H1 (cell line): ENCODE data around the gene KCNC2. TPM values are rescaled to one million over a fixed set of nuclear protein-coding genes. Genes with fewer than 3 reads are reported as not detected.

Experiments
- CTCF ChIA-PET: fragments of 300-600 bp; sonication (Branson Sonifier 250); formaldehyde crosslinking; loops from one replicate; lab custom pipeline; 2021; ENCODE audit not compliant: partially characterized antibody; lab: Charles Lee
- POLR2A ChIA-PET: fragments of 300-600 bp; sonication (Branson Sonifier 250); formaldehyde crosslinking; loops from one replicate; lab custom pipeline; 2021; ENCODE audit warnings: inconsistent platforms; ENCODE audit not compliant: partially characterized antibody; lab: Charles Lee
- DNase-seq, 2 experiments: peaks; one replicate each; pipeline versions ENCODE4 v3.0.0 to v3.0.0-alpha.2; 2010 to 2022; ENCODE audit warnings: low spot score in 2 of 2, low read depth in 1 of 2, mixed read lengths in 1 of 2
- FAIRE-seq: peaks from 2 replicates; lab custom pipeline; 2011; peaks lifted over from hg19 to GRCh38; lab: Jason Lieb, UNC
- H2AFZ ChIP-seq: 2 replicates; pipeline ENCODE4 v1.8.1; 2012; ENCODE audit warnings: low read length, inconsistent platforms
- H2AK5ac ChIP-seq: 2 replicates; pipeline ENCODE4 v1.6.1; 2013; ENCODE audit warnings: low read depth, low read length
- H2BK120ac ChIP-seq: replicated peaks from 2 replicates; pipeline ENCODE3; 2013; ENCODE audit warnings: low read depth, low read length, inconsistent platforms
- H2BK12ac ChIP-seq: 2 replicates; pipeline ENCODE4 v1.6.1; 2013; ENCODE audit warnings: low read depth, low read length
- H2BK15ac ChIP-seq: 2 replicates; pipeline ENCODE4 v1.6.1; 2013; ENCODE audit warnings: low read length
- H2BK20ac ChIP-seq: 2 replicates; pipeline ENCODE4 v1.6.1; 2013; ENCODE audit warnings: low read length
- H2BK5ac ChIP-seq: 2 replicates; pipeline ENCODE4 v1.6.1; 2013; ENCODE audit warnings: low read depth, low read length
- H3K14ac ChIP-seq: 2 replicates; pipeline ENCODE4 v1.6.1; 2013; ENCODE audit warnings: inconsistent platforms; ENCODE audit not compliant: insufficient read length
- H3K18ac ChIP-seq: 2 replicates; pipeline ENCODE4 v1.6.1; 2013; ENCODE audit warnings: low read length; ENCODE audit errors: extremely low read depth
- H3K23ac ChIP-seq: 2 replicates; pipeline ENCODE4 v1.6.1; 2013; ENCODE audit warnings: inconsistent platforms; ENCODE audit not compliant: insufficient read length
- H3K23me2 ChIP-seq: 2 replicates; pipeline ENCODE4 v1.6.1; 2013; ENCODE audit warnings: low read depth, low read length
- H3K27ac ChIP-seq: 2 replicates; pipeline ENCODE4 v1.6.1; 2011; ENCODE audit warnings: low read depth, low read length, inconsistent platforms
- H3K27me3 ChIP-seq, 4 experiments: replicated peaks in 1 of 4; 1 replicate in 1 of 4; 2 replicates in 3 of 4; pipeline versions ENCODE4 v1.6.1 to v1.8.1; 2011 to 2013; ENCODE audit warnings: low read length in 3 of 4, mild to moderate bottlenecking in 3 of 4, inconsistent platforms in 2 of 4, mixed read lengths in 2 of 4, moderate library complexity in 1 of 4; ENCODE audit not compliant: control insufficient read depth in 3 of 4, insufficient read depth in 3 of 4; ENCODE audit errors: extremely low read depth in 1 of 4
- H3K36me3 ChIP-seq, 4 experiments: 2 replicates each; pipeline versions ENCODE4 v1.6.1 to v1.8.1; 2011 to 2013; ENCODE audit warnings: mild to moderate bottlenecking in 4 of 4, low read length in 3 of 4, moderate library complexity in 2 of 4, control low read depth in 1 of 4, inconsistent platforms in 1 of 4; ENCODE audit not compliant: insufficient read depth in 4 of 4, control insufficient read depth in 2 of 4
- H3K4ac ChIP-seq: replicated peaks from 2 replicates; pipeline ENCODE3; 2013; ENCODE audit warnings: low read length, low read depth, mixed read lengths, inconsistent platforms; ENCODE audit not compliant: insufficient read length
- H3K4me1 ChIP-seq, 4 experiments: replicated peaks in 1 of 4; 1 replicate in 1 of 4; 2 replicates in 3 of 4; pipeline versions ENCODE4 v1.6.1 to v1.8.1; 2011 to 2013; ENCODE audit warnings: low read length in 3 of 4, inconsistent platforms in 2 of 4, mixed read lengths in 1 of 4; ENCODE audit not compliant: insufficient read depth in 4 of 4, control insufficient read depth in 3 of 4
- H3K4me2 ChIP-seq, 2 experiments: 2 replicates each; pipeline versions ENCODE4 v1.6.1 to v1.8.1; 2011 to 2013; ENCODE audit warnings: low read depth in 2 of 2, low read length in 2 of 2, control low read depth in 1 of 2, inconsistent platforms in 1 of 2, mild to moderate bottlenecking in 1 of 2; ENCODE audit not compliant: insufficient read depth in 1 of 2
- H3K4me3 ChIP-seq, 4 experiments: fragments of 200-600, 300-600 bp in 1 of 4; sonication (generic), shearing (Covaris generic), sonication (Bioruptor Twin) in 1 of 4; 2 replicates each; pipeline versions ENCODE4 v1.5.1 to v1.8.1; 2011 to 2016; ENCODE audit warnings: low read length in 4 of 4, low read depth in 3 of 4, control low read depth in 2 of 4, inconsistent platforms in 2 of 4, mild to moderate bottlenecking in 2 of 4, mixed read lengths in 1 of 4, moderate library complexity in 1 of 4; ENCODE audit not compliant: insufficient read depth in 2 of 4; ENCODE audit errors: extremely low read depth in 1 of 4
- H3K56ac ChIP-seq: replicated peaks from 2 replicates; pipeline ENCODE3; 2013; ENCODE audit warnings: low read depth, mild to moderate bottlenecking, mixed read lengths, low read length, inconsistent platforms; ENCODE audit not compliant: insufficient read length
- H3K79me1 ChIP-seq: 2 replicates; pipeline ENCODE4 v1.6.1; 2013; ENCODE audit warnings: low read depth, low read length, control low read depth
- H3K79me2 ChIP-seq, 2 experiments: 2 replicates each; pipeline versions ENCODE4 v1.6.1 to v1.8.1; 2012 to 2013; ENCODE audit warnings: low read length in 2 of 2, mild to moderate bottlenecking in 2 of 2, inconsistent platforms in 1 of 2; ENCODE audit not compliant: insufficient read depth in 2 of 2, control insufficient read depth in 1 of 2
- H3K9ac ChIP-seq, 4 experiments: replicated peaks in 1 of 4; 1 replicate in 1 of 4; 2 replicates in 3 of 4; pipeline versions ENCODE4 v1.6.1 to v1.8.1; 2011 to 2013; ENCODE audit warnings: low read depth in 3 of 4, low read length in 3 of 4, control low read depth in 2 of 4, mild to moderate bottlenecking in 2 of 4, moderate library complexity in 2 of 4, inconsistent platforms in 1 of 4; ENCODE audit errors: extremely low read depth in 1 of 4
- H3K9me3 ChIP-seq, 2 experiments: 2 replicates each; pipeline versions ENCODE4 v1.6.1 to v1.8.1; 2012 to 2013; ENCODE audit warnings: mild to moderate bottlenecking in 2 of 2, moderate library complexity in 2 of 2, control low read depth in 1 of 2, inconsistent platforms in 1 of 2, low read depth in 1 of 2, low read length in 1 of 2, mixed read lengths in 1 of 2; ENCODE audit not compliant: insufficient read depth in 2 of 2
- H4K20me1 ChIP-seq, 2 experiments: replicated peaks in 1 of 2; 2 replicates each; pipeline versions ENCODE3 to v1.8.1; 2011 to 2013; ENCODE audit warnings: inconsistent platforms in 2 of 2, low read length in 2 of 2, mild to moderate bottlenecking in 1 of 2; ENCODE audit not compliant: insufficient read depth in 2 of 2, control insufficient read depth in 1 of 2
- H4K5ac ChIP-seq: 2 replicates; pipeline ENCODE4 v1.6.1; 2013; ENCODE audit warnings: low read length, low read depth, mixed read lengths, inconsistent platforms; ENCODE audit not compliant: insufficient read length
- H4K8ac ChIP-seq: 2 replicates; pipeline ENCODE4 v1.8.0; 2013; ENCODE audit warnings: mild to moderate bottlenecking, moderate library complexity, low read length, inconsistent platforms; ENCODE audit not compliant: insufficient read depth; ENCODE audit errors: extremely low read depth
- H4K91ac ChIP-seq: replicated peaks from 2 replicates; pipeline ENCODE3; 2013; ENCODE audit warnings: low read length, mixed read lengths, inconsistent platforms; ENCODE audit not compliant: insufficient read length
- ASH2L ChIP-seq: fragments of 200-600, 300-600 bp; sonication (generic); IDR thresholded peaks from one replicate; pipeline ENCODE4 v1.7.1; 2017; ENCODE audit warnings: low read length
- CBX5 ChIP-seq: fragments of 300-800, 300-1000 bp; sonication (generic); IDR thresholded peaks from 2 replicates; pipeline ENCODE4 v1.7.1; 2016; ENCODE audit warnings: antibody characterized with exemption, low read length, low read depth
- CEBPB ChIP-seq: IDR thresholded peaks from 2 replicates; pipeline ENCODE4 v1.6.1; 2012; ENCODE audit warnings: low read depth, low read length
- EZH2 ChIP-seq: fragments of 200-600 bp; sonication (generic); IDR thresholded peaks from 2 replicates; pipeline ENCODE4 v1.7.1; 2012; ENCODE audit warnings: low read depth, mild to moderate bottlenecking, moderate library complexity, low read length, inconsistent platforms; ENCODE audit not compliant: severe bottlenecking
- GABPA ChIP-seq: IDR thresholded peaks from 2 replicates; pipeline ENCODE4 v1.6.1; 2011; ENCODE audit warnings: mild to moderate bottlenecking, low read length, moderate library complexity, borderline replicate concordance; ENCODE audit not compliant: insufficient read depth
- GTF2F1 ChIP-seq: IDR thresholded peaks from 2 replicates; pipeline ENCODE4 v1.6.1; 2012; ENCODE audit warnings: low read depth, low read length, improper control_type of control experiment, borderline replicate concordance
- KDM4A ChIP-seq: IDR thresholded peaks from one replicate; pipeline ENCODE4 v1.7.1; 2012; ENCODE audit warnings: low read depth, mild to moderate bottlenecking, moderate library complexity, low read length, inconsistent platforms; ENCODE audit not compliant: severe bottlenecking
- NRF1 ChIP-seq: IDR thresholded peaks from 2 replicates; pipeline ENCODE4 v1.6.1; 2011; ENCODE audit warnings: mild to moderate bottlenecking, low read depth, low read length, improper control_type of control experiment
- SIN3A ChIP-seq, 2 experiments: IDR thresholded peaks in 1 of 2; conservative IDR thresholded peaks in 1 of 2; 2 replicates each; pipeline ENCODE4 v1.6.1; 2011 to 2012; ENCODE audit warnings: low read length in 2 of 2, improper control_type of control experiment in 1 of 2, low read depth in 1 of 2, mild to moderate bottlenecking in 1 of 2
- TCF12 ChIP-seq: IDR thresholded peaks from 2 replicates; pipeline ENCODE4 v1.6.1; 2011; ENCODE audit warnings: low read depth, mild to moderate bottlenecking, low read length
- WGBS, 2 experiments: shearing (Covaris generic) in 1 of 2; methylation state at CpG; one replicate each; pipeline versions ENCODE4 v1.1.6 to v1.1.7; 2013 to 2015; ENCODE audit warnings: low lambda C conversion rate in 2 of 2, mixed read lengths in 2 of 2, inconsistent platforms in 1 of 2, low coverage in 1 of 2, missing lambda C conversion rate in 1 of 2; ENCODE audit not compliant: insufficient replicate concordance in 2 of 2, insufficient coverage in 1 of 2, insufficient read length in 1 of 2; ENCODE audit errors: extremely low coverage in 1 of 2, missing lambda C conversion rate in 1 of 2; 5-methylcytosine and 5-hydroxymethylcytosine counted together
- polyA plus RNA-seq, 7 experiments: library from polyadenylated mRNA; depleted of rRNA in 3 of 7; stranded (reverse) in 5 of 7; unstranded in 2 of 7; fragments of >200 nt in 5 of 7; fragments of 200-250 nt in 2 of 7; gene quantifications; 1 replicate in 5 of 7; 2 replicates in 1 of 7; 4 replicates in 1 of 7; pipeline versions ENCODE4 v1.2.1 to v1.2.3, GENCODE V29; 2011 to 2013; ENCODE audit warnings: missing spikeins in 2 of 7, mixed read lengths in 2 of 7
- total RNA-seq: library from RNA; stranded (reverse); fragmentation: NEBNext Ultra II Directional; extraction: Animal tissue kit (Norgen Biotek cat#: 25700); gene quantifications from 2 replicates; pipeline ENCODE4 v1.2.1, GENCODE V29; 2021

Gene KCNC2
- total and polyA plus RNA-seq, 2 of the 8 experiments (the other 6 are each of a cell fraction or from before 2014, with no cell fraction given): 0.03 TPM; not detected in 1

- H2BK120ac ChIP-seq: no peak overlapping the region
- H3K4me1 ChIP-seq: peaks cover 0 to 10% (median 2%) of the 10 kb centered on the region in 4 experiments; a peak in 2 of 7 replicates
- peak overlapping the region; percentile 43 to 83 (median 66) for H3K4me3 ChIP-seq
- H3K9me3 ChIP-seq: no peaks in the 10 kb centered on the region; a peak in 1 of 4 replicates
- no peak overlapping the region; the same call in 1 of the 2 replicates for H3K18ac ChIP-seq
- no peak overlapping the region for H4K5ac ChIP-seq
- H3K56ac ChIP-seq: no peak overlapping the region
- H2AFZ ChIP-seq: peak overlapping the region; percentile 76; the same call in 1 of the 2 replicates
- 5% methylated on average over 40 of the region's 50 CpGs; no CpG with 5 or more reads in 1 of the 2 experiments for WGBS, 2 experiments
- no peaks in the 10 kb centered on the region for H3K36me3 ChIP-seq
- POLR2A ChIA-PET: interaction anchor here (0.6 kb wide), 1 partner anchor 63 kb away, joined by 3 read pairs; no protein-coding TSS in a partner anchor
- DNase-seq (peak in 1 of 2 experiments; percentile 85), FAIRE-seq (no peak)
- CTCF ChIA-PET: interaction anchor here (0.6 to 1.0 kb wide), 3 partner anchors 31 to 520 kb away, joined by 3 read pairs; no protein-coding TSS in a partner anchor
- no peak overlapping the region for H3K23ac ChIP-seq
- H3K14ac ChIP-seq: no peak overlapping the region
- no peak overlapping the region for H4K91ac ChIP-seq
- H3K4ac ChIP-seq: no peak overlapping the region
- H2BK20ac ChIP-seq: no peak overlapping the region
- no peak overlapping the region for H3K27ac ChIP-seq
- H2BK15ac ChIP-seq: no peak overlapping the region
- H3K27me3 ChIP-seq: peaks cover 4 to 26% (median 22%) of the 10 kb centered on the region in 4 experiments
- H4K20me1 ChIP-seq: no peaks in the 10 kb centered on the region
- no peaks in the 10 kb centered on the region for H3K79me1 ChIP-seq
- no peak overlapping the region; the same call in 1 of the 2 replicates for H4K8ac ChIP-seq
- H3K4me2 ChIP-seq: peak overlapping the region; percentile 79 to 97
- no peak overlapping the region for H2AK5ac ChIP-seq
- peak overlapping the region in 1 of 4 experiments; percentile 33; a peak in 1 of 7 replicates for H3K9ac ChIP-seq
- no peak overlapping the region for H2BK12ac ChIP-seq
- no peaks in the 10 kb centered on the region for H3K79me2 ChIP-seq
- H3K23me2 ChIP-seq: peaks cover 11% of the 10 kb centered on the region; the same call in 1 of the 2 replicates
- H2BK5ac ChIP-seq: no peak overlapping the region
- TF ChIP-seq GABPA (no peak), TCF12 (no peak), KDM4A (peak; percentile 72), NRF1 (no peak), CBX5 (no peak), ASH2L (peak; percentile 68), CEBPB (no peak), EZH2 (no peak), GTF2F1 (no peak), SIN3A (conservative IDR thresholded peaks at IDR 0.05 in 1 of 2, IDR thresholded peaks at IDR 0.05 in 1 of 2; ENCODE audit: low read depth in 1 of 2, low read length in 2 of 2) (peak; percentile 93 to 95)
These were observed 505 bp downstream of the KCNC2 start for GRCh38 chr12:75208856-75209811.
